GM19395 (cell line): Measurements from ENCODE around the gene MAGEA3.
"Not testable (repeated sequence)": the region's sequence is repeated elsewhere in the genome, so short reads cannot be mapped to it uniquely, and the experiment has no call there.

Source experiments
- ATAC-seq: cut with Tn5 transposase; IDR thresholded peaks from one replicate; pipeline ENCODE4 v1.9.1; 2021; ENCODE audit warnings: mild to moderate bottlenecking, moderate library complexity; ENCODE audit not compliant: unreplicated experiment

Gene MAGEA3

DNA sequence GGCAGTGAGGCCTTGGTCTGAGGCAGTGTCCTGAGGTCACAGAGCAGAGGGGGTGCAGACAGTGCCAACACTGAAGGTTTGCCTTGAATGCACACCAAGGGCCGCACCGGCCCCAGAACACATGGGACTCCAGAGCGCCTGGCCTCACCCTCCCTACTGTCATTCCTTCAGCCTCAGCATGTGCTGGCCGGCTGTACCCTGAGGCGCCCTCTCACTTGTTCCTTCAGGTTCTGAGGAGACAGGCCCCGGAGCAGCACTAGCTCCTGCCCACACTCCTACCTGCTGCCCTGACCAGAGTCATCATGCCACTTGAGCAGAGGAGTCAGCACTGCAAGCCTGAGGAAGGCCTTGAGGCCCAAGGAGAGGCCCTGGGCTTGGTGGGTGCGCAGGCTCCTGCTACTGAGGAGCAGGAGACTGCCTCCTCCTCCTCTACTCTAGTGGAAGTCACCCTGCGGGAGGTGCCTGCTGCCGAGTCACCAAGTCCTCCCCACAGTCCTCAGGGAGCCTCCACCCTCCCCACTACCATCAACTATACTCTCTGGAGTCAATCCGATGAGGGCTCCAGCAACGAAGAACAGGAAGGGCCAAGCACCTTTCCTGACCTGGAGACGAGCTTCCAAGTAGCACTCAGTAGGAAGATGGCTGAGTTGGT is 37.4 kb downstream of the MAGEA3 start:
- no peak for ATAC-seq

DNA sequence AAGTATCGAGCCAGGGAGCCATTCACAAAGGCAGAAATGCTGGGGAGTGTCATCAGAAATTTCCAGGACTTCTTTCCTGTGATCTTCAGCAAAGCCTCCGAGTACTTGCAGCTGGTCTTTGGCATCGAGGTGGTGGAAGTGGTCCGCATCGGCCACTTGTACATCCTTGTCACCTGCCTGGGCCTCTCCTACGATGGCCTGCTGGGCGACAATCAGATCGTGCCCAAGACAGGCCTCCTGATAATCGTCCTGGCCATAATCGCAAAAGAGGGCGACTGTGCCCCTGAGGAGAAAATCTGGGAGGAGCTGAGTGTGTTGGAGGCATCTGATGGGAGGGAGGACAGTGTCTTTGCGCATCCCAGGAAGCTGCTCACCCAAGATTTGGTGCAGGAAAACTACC is 37.9 kb downstream of the MAGEA3 start:
- not testable (repeated sequence) for ATAC-seq

DNA sequence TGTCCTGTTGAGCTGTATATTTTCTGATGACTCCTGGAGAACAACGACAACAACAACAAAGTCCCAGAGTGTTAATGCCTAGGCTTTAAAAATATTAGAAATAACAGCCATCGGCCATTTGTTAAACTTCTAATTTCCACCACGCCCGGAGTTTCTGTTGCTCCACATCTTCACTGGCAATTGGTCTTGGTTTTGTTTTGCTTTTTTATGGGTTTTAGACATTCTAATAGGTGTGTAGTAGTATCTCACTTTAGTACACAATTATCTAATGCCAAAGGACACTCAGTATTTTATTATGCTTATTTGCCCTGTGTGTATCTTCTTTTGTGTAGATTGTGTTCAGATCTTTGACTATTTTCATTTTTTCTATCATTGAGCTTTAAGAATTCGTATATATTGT is 40.0 kb downstream of the MAGEA3 start:
- no peak for ATAC-seq
